HL-60/S4 treated with retinoic acid at 250 ng/mL for 4 days and 3 days (cell line): ENCODE data around the gene PTPRN2.

Experiments used
- in situ Hi-C: fragments of 300-500 bp; cut with MboI; formaldehyde crosslinking; loops from 2 replicates; pipeline ENCODE4 v1.7.0; 2022; ENCODE audit warnings: low sequenced_read_pairs

Gene PTPRN2

GRCh38 chr7:158068853-158069252 lies 518.8 kb downstream of the PTPRN2 start:
- in situ Hi-C loops = no loop called here

- in situ Hi-C loops = no loop called here
Measured at GRCh38 chr7:158067931-158068482, 519.6 kb downstream of the PTPRN2 start.

GRCh38 chr7:158067219-158067930 lies 520.2 kb downstream of the PTPRN2 start:
- in situ Hi-C loops = no loop called here

GRCh38 chr7:158066085-158066484 lies 521.5 kb downstream of the PTPRN2 start:
- in situ Hi-C loops = no loop called here

- in situ Hi-C loops = no loop called here
Measured at GRCh38 chr7:158065340-158065739, 522.3 kb downstream of the PTPRN2 start.

- in situ Hi-C loops = no loop called here
Measured at GRCh38 chr7:158064631-158065030, 523.0 kb downstream of the PTPRN2 start.

GRCh38 chr7:158063850-158064610 lies 523.6 kb downstream of the PTPRN2 start:
- in situ Hi-C loops = no loop called here

GRCh38 chr7:158062661-158063060 lies 525.0 kb downstream of the PTPRN2 start:
- in situ Hi-C loops = no loop called here

GRCh38 chr7:158061884-158062656 lies 525.6 kb downstream of the PTPRN2 start:
- in situ Hi-C loops = no loop called here

- in situ Hi-C loops = no loop called here
Measured at GRCh38 chr7:158061026-158061630, 526.5 kb downstream of the PTPRN2 start.

GRCh38 chr7:158060216-158060615 lies 527.4 kb downstream of the PTPRN2 start:
- in situ Hi-C loops = no loop called here

- in situ Hi-C loops = no loop called here
Measured at GRCh38 chr7:158057446-158057845, 530.2 kb downstream of the PTPRN2 start.

GRCh38 chr7:158056761-158057160 lies 530.9 kb downstream of the PTPRN2 start:
- in situ Hi-C loops = no loop called here

GRCh38 chr7:158055726-158056510 lies 531.7 kb downstream of the PTPRN2 start:
- in situ Hi-C loops = no loop called here

GRCh38 chr7:158054611-158055010 lies 533.0 kb downstream of the PTPRN2 start:
- in situ Hi-C loops = no loop called here

- in situ Hi-C loops = no loop called here
Measured at GRCh38 chr7:158054081-158054480, 533.5 kb downstream of the PTPRN2 start.

GRCh38 chr7:158053183-158053915 lies 534.3 kb downstream of the PTPRN2 start:
- in situ Hi-C loops = no loop called here

- in situ Hi-C loops = no loop called here
Measured at GRCh38 chr7:158052381-158053060, 535.1 kb downstream of the PTPRN2 start.

- in situ Hi-C loops = no loop called here
Measured at GRCh38 chr7:158051776-158052175, 535.8 kb downstream of the PTPRN2 start.
